H1 (cell line): ENCODE results near the gene ACTR1B.

Source experiments
- CHD1 ChIP-seq: IDR thresholded peaks from 2 replicates; pipeline ENCODE4 v1.6.1; 2012; ENCODE audit warnings: low read depth, low read length, improper control_type of control experiment
- CTCF ChIP-seq, 3 experiments: IDR thresholded peaks; 1 replicate in 2 of 3; 2 replicates in 1 of 3; pipeline versions ENCODE4 v1.5.1 to v1.6.1; 2011; ENCODE audit warnings: low read length in 3 of 3, mild to moderate bottlenecking in 3 of 3, inconsistent platforms in 2 of 3, low read depth in 1 of 3, moderate library complexity in 1 of 3; ENCODE audit not compliant: insufficient read depth in 1 of 3; ENCODE audit errors: control extremely low read depth in 1 of 3
- EZH2 ChIP-seq: fragments of 200-600 bp; sonication (generic); IDR thresholded peaks from 2 replicates; pipeline ENCODE4 v1.7.1; 2012; ENCODE audit warnings: low read depth, mild to moderate bottlenecking, moderate library complexity, low read length, inconsistent platforms; ENCODE audit not compliant: severe bottlenecking
- GABPA ChIP-seq: IDR thresholded peaks from 2 replicates; pipeline ENCODE4 v1.6.1; 2011; ENCODE audit warnings: mild to moderate bottlenecking, low read length, moderate library complexity, borderline replicate concordance; ENCODE audit not compliant: insufficient read depth
- POLR2A ChIP-seq, 2 experiments: IDR thresholded peaks; 1 replicate in 1 of 2; 2 replicates in 1 of 2; pipeline ENCODE4 v1.6.1; 2011; ENCODE audit warnings: low read depth in 2 of 2, low read length in 2 of 2, mild to moderate bottlenecking in 2 of 2; ENCODE audit errors: control extremely low read depth in 1 of 2
- POLR2AphosphoS5 ChIP-seq: IDR thresholded peaks from 2 replicates; pipeline ENCODE4 v1.6.1; 2011; ENCODE audit warnings: low read depth, low read length
- RFX5 ChIP-seq: IDR thresholded peaks from 2 replicates; pipeline ENCODE4 v1.6.1; 2011; ENCODE audit warnings: low read depth, low read length, improper control_type of control experiment, borderline replicate concordance
- SAP30 ChIP-seq: fragments of 300-600 bp; sonication (generic); IDR thresholded peaks from 2 replicates; pipeline ENCODE4 v1.7.1; 2012; ENCODE audit warnings: low read length, moderate library complexity, mild to moderate bottlenecking, inconsistent platforms; ENCODE audit not compliant: insufficient read depth, insufficient replicate concordance
- TAF1 ChIP-seq: IDR thresholded peaks from 2 replicates; pipeline ENCODE4 v1.6.1; 2011; ENCODE audit warnings: mild to moderate bottlenecking, low read depth, low read length
- TF ChIP-seq, protein P1 (sequence below): IDR thresholded peaks from 2 replicates; pipeline ENCODE4 v1.6.1; 2011; ENCODE audit warnings: low read depth, mild to moderate bottlenecking, low read length; ENCODE audit not compliant: insufficient read depth

DNA sequence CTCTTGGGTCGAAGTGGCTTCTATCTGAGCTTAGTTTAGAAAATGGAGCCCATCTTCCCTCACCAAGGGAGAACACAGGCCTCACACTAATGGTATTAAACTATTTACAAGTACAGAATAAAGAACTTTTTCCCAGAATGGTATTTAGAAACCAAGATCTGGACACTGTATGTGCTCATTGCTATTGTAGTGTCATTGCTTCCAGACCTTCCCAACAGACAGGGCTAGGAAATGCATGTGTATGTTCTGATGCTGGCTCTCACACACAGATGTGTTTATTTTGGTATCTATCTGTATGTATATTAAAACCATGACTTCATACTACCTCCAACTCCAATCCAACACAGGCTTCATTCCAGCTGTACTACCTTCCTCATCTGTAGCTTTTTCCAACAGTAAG, 10.0 kb downstream of the ACTR1B start:
- no peak for TF ChIP-seq POLR2AphosphoS5
- no peak for TF ChIP-seq CTCF (IDR thresholded peaks at IDR 0.05; ENCODE audit: control extremely low read depth in 1 of 3, insufficient read depth in 1 of 3, low read depth in 1 of 3, low read length in 3 of 3)
- TF ChIP-seq POLR2A (IDR thresholded peaks at IDR 0.05; ENCODE audit: control extremely low read depth in 1 of 2, low read depth in 2 of 2, low read length in 2 of 2), result no peak
- TF ChIP-seq, protein P1, sequence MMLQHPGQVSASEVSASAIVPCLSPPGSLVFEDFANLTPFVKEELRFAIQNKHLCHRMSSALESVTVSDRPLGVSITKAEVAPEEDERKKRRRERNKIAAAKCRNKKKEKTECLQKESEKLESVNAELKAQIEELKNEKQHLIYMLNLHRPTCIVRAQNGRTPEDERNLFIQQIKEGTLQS, result no peak
- no peak for TF ChIP-seq CHD1
- no peak for TF ChIP-seq GABPA
- no peak for TF ChIP-seq EZH2
- no peak for TF ChIP-seq TAF1
- TF ChIP-seq RFX5, result no peak
- no peak for TF ChIP-seq SAP30
